ENCODE measurements around the gene MOSPD3.

Gene MOSPD3

GRCh38 chr7:100604028-100604975, 8.0 kb upstream of the MOSPD3 start:
- no peak for TF ChIP-seq EZH2 (IDR thresholded peaks at IDR 0.05; ENCODE audit: borderline replicate concordance, low read length)
- TF ChIP-seq, protein P1, sequence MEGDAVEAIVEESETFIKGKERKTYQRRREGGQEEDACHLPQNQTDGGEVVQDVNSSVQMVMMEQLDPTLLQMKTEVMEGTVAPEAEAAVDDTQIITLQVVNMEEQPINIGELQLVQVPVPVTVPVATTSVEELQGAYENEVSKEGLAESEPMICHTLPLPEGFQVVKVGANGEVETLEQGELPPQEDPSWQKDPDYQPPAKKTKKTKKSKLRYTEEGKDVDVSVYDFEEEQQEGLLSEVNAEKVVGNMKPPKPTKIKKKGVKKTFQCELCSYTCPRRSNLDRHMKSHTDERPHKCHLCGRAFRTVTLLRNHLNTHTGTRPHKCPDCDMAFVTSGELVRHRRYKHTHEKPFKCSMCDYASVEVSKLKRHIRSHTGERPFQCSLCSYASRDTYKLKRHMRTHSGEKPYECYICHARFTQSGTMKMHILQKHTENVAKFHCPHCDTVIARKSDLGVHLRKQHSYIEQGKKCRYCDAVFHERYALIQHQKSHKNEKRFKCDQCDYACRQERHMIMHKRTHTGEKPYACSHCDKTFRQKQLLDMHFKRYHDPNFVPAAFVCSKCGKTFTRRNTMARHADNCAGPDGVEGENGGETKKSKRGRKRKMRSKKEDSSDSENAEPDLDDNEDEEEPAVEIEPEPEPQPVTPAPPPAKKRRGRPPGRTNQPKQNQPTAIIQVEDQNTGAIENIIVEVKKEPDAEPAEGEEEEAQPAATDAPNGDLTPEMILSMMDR (IDR thresholded peaks at IDR 0.05; ENCODE audit: low read length): peak; percentile 81
- Histone ChIP-seq H3K4me3 (ENCODE audit: low read depth, low read length, poor library complexity, severe bottlenecking) (peak overlapping the region; percentile 60), H2AFZ (ENCODE audit: low read length) (peak overlapping the region; percentile 65; the same call in 1 of the 2 replicates), H3K9me3 (ENCODE audit: low read length) (no peaks in the 10 kb centered on the region), H3K79me2 (ENCODE audit: insufficient read depth, low read length) (no peaks in the 10 kb centered on the region), H3K4me2 (ENCODE audit: low read length) (peak overlapping the region; percentile 72), H3F3A (ENCODE audit: insufficient read depth, low read length) (no peaks in the 10 kb centered on the region), H3K9ac (ENCODE audit: low read length) (peak overlapping the region; percentile 56), H3K36me3 (ENCODE audit: insufficient read depth, low read length) (no peaks in the 10 kb centered on the region), H3K27ac (ENCODE audit: low read depth, low read length, poor library complexity, severe bottlenecking) (no peak overlapping the region), H4K20me1 (ENCODE audit: insufficient read depth, low read length) (no peaks in the 10 kb centered on the region), H3K9me2 (ENCODE audit: low read depth, low read length) (no peaks in the 10 kb centered on the region), H3K4me1 (ENCODE audit: insufficient read depth, low read length, severe bottlenecking) (peaks cover 16% of the 10 kb centered on the region), H3K27me3 (ENCODE audit: insufficient read depth, low read length) (no peaks in the 10 kb centered on the region; the same call in 1 of the 2 replicates)

DNA sequence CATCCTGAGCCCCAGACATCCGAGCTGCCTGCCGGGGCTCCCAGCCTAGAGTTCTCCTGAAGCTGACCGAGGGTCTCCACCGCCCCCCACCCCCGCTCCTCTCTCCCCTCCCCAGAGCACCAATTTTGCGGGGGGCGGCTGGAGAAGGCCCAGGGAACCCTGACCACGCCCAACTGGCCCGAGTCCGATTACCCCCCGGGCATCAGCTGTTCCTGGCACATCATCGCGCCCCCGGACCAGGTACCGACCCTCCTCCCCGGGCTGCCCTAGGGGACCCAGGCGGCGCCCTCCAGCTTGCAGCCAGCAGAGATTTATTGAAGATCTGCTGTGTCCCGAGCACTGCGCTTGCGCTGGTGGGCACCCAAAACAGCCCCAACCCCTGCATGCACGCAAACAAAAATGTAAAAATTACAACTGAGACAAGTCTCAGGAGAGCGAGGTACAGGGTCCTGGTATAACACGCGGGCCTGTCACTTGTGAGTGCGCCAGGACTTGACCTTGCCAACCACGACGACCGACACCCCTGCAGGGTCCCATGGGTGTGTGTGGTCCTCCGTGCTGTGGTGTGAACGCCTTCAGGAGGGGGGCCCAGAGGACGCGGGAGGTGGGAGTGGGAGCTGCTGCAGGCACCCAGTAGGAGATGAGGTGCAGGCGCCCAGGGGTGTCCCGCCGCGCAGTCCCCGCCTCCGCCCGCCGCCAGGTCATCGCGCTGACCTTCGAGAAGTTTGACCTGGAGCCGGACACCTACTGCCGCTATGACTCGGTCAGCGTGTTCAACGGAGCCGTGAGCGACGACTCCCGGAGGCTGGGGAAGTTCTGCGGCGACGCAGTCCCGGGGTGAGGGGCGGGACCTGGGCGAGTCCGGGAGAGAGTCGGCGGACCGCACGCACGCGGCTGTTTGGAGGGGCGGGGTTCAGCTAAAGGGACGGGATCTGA, 7.1 kb upstream of the MOSPD3 start:
- Histone ChIP-seq H4K20me1 (ENCODE audit: insufficient read depth, low read length) (no peaks in the 10 kb centered on the region), H3K9ac (ENCODE audit: low read length) (peak overlapping the region; percentile 56; the same call in 1 of the 2 replicates), H3K36me3 (ENCODE audit: insufficient read depth, low read length) (no peaks in the 10 kb centered on the region), H3K27ac (ENCODE audit: low read depth, low read length, poor library complexity, severe bottlenecking) (no peak overlapping the region), H3K27me3 (ENCODE audit: insufficient read depth, low read length) (no peaks in the 10 kb centered on the region; the same call in 1 of the 2 replicates), H3K4me1 (ENCODE audit: insufficient read depth, low read length, severe bottlenecking) (peaks cover 16% of the 10 kb centered on the region), H3K4me3 (ENCODE audit: low read depth, low read length, poor library complexity, severe bottlenecking) (peak overlapping the region; percentile 60), H2AFZ (ENCODE audit: low read length) (no peak overlapping the region), H3K4me2 (ENCODE audit: low read length) (peak overlapping the region; percentile 72), H3K9me2 (ENCODE audit: low read depth, low read length) (no peaks in the 10 kb centered on the region), H3K9me3 (ENCODE audit: low read length) (no peaks in the 10 kb centered on the region), H3F3A (ENCODE audit: insufficient read depth, low read length) (no peaks in the 10 kb centered on the region), H3K79me2 (ENCODE audit: insufficient read depth, low read length) (no peaks in the 10 kb centered on the region)
- TF ChIP-seq, protein P1 (IDR thresholded peaks at IDR 0.05; ENCODE audit: low read length): no peak
- no peak for TF ChIP-seq EZH2 (IDR thresholded peaks at IDR 0.05; ENCODE audit: borderline replicate concordance, low read length)

DNA sequence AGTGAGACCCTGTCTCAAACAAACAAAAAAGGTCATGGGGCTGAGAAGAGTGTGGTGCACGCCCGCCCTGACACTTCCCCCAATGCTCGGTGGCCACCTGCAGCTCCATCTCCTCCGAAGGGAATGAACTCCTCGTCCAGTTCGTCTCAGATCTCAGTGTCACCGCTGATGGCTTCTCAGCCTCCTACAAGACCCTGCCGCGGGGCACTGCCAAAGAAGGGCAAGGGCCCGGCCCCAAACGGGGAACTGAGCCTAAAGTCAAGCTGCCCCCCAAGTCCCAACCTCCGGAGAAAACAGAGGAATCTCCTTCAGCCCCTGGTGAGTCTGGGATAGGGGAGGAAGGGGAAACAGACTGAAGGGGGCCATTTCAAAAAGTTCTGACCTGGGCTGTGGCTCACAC, 6.0 kb upstream of the MOSPD3 start:
- peaks cover 16% of the 10 kb centered on the region for H3K4me1 ChIP-seq (ENCODE audit: insufficient read depth, low read length, severe bottlenecking)
- no peaks in the 10 kb centered on the region for H3F3A ChIP-seq (ENCODE audit: insufficient read depth, low read length)
- H2AFZ ChIP-seq (ENCODE audit: low read length): no peak overlapping the region
- TF ChIP-seq EZH2 (IDR thresholded peaks at IDR 0.05; ENCODE audit: borderline replicate concordance, low read length): no peak
- TF ChIP-seq, protein P1 (IDR thresholded peaks at IDR 0.05; ENCODE audit: low read length): no peak
- no peak overlapping the region for H3K9ac ChIP-seq (ENCODE audit: low read length)
- H3K36me3 ChIP-seq (ENCODE audit: insufficient read depth, low read length): no peaks in the 10 kb centered on the region
- no peaks in the 10 kb centered on the region for H3K79me2 ChIP-seq (ENCODE audit: insufficient read depth, low read length)
- no peaks in the 10 kb centered on the region for H3K9me2 ChIP-seq (ENCODE audit: low read depth, low read length)
- no peak overlapping the region for H3K4me2 ChIP-seq (ENCODE audit: low read length)
- H3K27me3 ChIP-seq (ENCODE audit: insufficient read depth, low read length): no peaks in the 10 kb centered on the region; the same call in 1 of the 2 replicates
- H3K27ac ChIP-seq (ENCODE audit: low read depth, low read length, poor library complexity, severe bottlenecking): no peak overlapping the region
- no peaks in the 10 kb centered on the region for H4K20me1 ChIP-seq (ENCODE audit: insufficient read depth, low read length)
- no peak overlapping the region for H3K4me3 ChIP-seq (ENCODE audit: low read depth, low read length, poor library complexity, severe bottlenecking)
- no peaks in the 10 kb centered on the region for H3K9me3 ChIP-seq (ENCODE audit: low read length)

Measured in OCI-LY1 (cell line).